ENCODE data around the gene DIP2A. TPM values are rescaled to one million over a fixed set of nuclear protein-coding genes. Genes with fewer than 3 reads are reported as not detected.

DIP2A gene
- total and polyA plus RNA-seq, 2 of the 13 experiments (the other 11 are each of a cell fraction or from before 2014, with no cell fraction given): 18.5 to 37.6 TPM

DNA sequence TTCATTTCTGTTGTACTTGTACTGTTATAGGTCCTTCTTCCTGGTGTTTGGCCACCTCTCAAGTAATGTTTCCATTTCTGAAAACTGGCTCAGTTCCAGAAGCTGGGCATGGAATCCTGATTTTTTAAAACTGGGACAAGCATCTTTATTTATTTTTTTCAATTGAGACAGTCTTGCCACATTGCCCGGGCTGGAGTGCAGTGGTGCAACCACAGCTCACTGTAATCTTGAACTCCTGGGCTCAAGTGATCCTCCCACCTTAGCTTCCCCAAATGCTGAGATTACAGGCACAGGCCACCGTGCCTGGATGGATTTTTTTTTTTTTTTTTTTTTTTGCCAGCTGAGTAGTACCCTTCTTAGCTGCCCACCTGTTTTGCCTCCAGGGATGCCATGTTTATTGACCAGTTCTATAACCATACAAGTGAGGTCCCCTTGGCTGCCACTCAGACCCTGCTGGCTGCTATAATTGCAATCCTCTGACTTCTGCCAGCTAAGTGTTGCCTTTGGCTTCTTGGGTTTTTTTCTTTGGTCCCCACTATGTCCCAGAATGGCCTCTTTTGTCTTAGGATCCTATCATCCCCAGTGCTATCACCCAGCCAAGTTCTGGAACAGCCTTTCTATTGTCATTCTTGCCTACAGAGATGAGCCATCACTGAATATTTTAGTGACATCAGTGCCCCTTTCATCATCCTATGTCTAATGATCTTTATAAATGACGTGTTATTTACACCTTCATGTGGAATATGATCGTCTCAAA is 3.9 kb upstream of the DIP2A start:
- Histone ChIP-seq H3K27ac (ENCODE audit: extremely low read length, insufficient read depth, low read length) (no peak overlapping the region), H4K20me1 (ENCODE audit: insufficient read depth, low read length) (no peaks in the 10 kb centered on the region), H2AFZ (ENCODE audit: low read length) (no peak overlapping the region), H3K4me2 (ENCODE audit: low read depth, low read length) (no peak overlapping the region), H3K79me2 (ENCODE audit: insufficient read depth, low read length) (peaks cover 22% of the 10 kb centered on the region), H3K9ac (ENCODE audit: insufficient read depth, low read depth, low read length) (no peak overlapping the region), H3K4me1 (ENCODE audit: insufficient read depth, low read length) (peaks cover 39% of the 10 kb centered on the region), H3K4me3 (replicated peaks in 1 of 3; ENCODE audit: insufficient read depth in 1 of 3, low read depth in 2 of 3, low read length in 3 of 3) (no peak overlapping the region), H3K9me3 (ENCODE audit: low read length) (no peaks in the 10 kb centered on the region), H3K36me3 (replicated peaks in 1 of 2; ENCODE audit: control insufficient read depth in 1 of 2, insufficient read depth in 2 of 2, low read length in 2 of 2) (peaks cover 0 to 3% of the 10 kb centered on the region in 2 experiments; a peak in 3 of 5 replicates), H3K27me3 (ENCODE audit: control insufficient read depth in 1 of 2, insufficient read depth in 2 of 2, low read length in 2 of 2) (no peaks in the 10 kb centered on the region; a peak in 1 of 5 replicates)
- no peak for FAIRE-seq
- no peak for TF ChIP-seq THAP11 (CRISPR knock-in tag; IDR thresholded peaks at IDR 0.05)
- TF ChIP-seq, protein P1, sequence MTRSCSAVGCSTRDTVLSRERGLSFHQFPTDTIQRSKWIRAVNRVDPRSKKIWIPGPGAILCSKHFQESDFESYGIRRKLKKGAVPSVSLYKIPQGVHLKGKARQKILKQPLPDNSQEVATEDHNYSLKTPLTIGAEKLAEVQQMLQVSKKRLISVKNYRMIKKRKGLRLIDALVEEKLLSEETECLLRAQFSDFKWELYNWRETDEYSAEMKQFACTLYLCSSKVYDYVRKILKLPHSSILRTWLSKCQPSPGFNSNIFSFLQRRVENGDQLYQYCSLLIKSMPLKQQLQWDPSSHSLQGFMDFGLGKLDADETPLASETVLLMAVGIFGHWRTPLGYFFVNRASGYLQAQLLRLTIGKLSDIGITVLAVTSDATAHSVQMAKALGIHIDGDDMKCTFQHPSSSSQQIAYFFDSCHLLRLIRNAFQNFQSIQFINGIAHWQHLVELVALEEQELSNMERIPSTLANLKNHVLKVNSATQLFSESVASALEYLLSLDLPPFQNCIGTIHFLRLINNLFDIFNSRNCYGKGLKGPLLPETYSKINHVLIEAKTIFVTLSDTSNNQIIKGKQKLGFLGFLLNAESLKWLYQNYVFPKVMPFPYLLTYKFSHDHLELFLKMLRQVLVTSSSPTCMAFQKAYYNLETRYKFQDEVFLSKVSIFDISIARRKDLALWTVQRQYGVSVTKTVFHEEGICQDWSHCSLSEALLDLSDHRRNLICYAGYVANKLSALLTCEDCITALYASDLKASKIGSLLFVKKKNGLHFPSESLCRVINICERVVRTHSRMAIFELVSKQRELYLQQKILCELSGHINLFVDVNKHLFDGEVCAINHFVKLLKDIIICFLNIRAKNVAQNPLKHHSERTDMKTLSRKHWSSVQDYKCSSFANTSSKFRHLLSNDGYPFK (CRISPR knock-in tag; IDR thresholded peaks at IDR 0.05; ENCODE audit: borderline replicate concordance): no peak
- TF ChIP-seq CC2D1A (CRISPR knock-in tag; IDR thresholded peaks at IDR 0.05): no peak
- TF ChIP-seq SP1 (IDR thresholded peaks at IDR 0.05): no peak
- no peak for TF ChIP-seq SP1 (CRISPR knock-in tag; IDR thresholded peaks at IDR 0.05)
- TF ChIP-seq, protein P2, sequence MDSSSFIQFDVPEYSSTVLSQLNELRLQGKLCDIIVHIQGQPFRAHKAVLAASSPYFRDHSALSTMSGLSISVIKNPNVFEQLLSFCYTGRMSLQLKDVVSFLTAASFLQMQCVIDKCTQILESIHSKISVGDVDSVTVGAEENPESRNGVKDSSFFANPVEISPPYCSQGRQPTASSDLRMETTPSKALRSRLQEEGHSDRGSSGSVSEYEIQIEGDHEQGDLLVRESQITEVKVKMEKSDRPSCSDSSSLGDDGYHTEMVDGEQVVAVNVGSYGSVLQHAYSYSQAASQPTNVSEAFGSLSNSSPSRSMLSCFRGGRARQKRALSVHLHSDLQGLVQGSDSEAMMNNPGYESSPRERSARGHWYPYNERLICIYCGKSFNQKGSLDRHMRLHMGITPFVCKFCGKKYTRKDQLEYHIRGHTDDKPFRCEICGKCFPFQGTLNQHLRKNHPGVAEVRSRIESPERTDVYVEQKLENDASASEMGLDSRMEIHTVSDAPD (CRISPR knock-in tag; IDR thresholded peaks at IDR 0.05): no peak
- TF ChIP-seq ZNF496 (CRISPR knock-in tag; IDR thresholded peaks at IDR 0.05; ENCODE audit: insufficient replicate concordance): no peak
- TF ChIP-seq ZFP37 (CRISPR knock-in tag; IDR thresholded peaks at IDR 0.05; ENCODE audit: borderline replicate concordance): no peak
- TF ChIP-seq, protein P3, sequence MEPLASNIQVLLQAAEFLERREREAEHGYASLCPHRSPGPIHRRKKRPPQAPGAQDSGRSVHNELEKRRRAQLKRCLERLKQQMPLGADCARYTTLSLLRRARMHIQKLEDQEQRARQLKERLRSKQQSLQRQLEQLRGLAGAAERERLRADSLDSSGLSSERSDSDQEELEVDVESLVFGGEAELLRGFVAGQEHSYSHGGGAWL (CRISPR knock-in tag; IDR thresholded peaks at IDR 0.05): no peak
- WGBS (ENCODE audit: low lambda C conversion rate): 94% methylated on average over 4 of the region's 4 CpGs
- ChIA-PET CTCF (ENCODE audit: low intra/inter-chr PET ratio, low total read pairs) (no interaction called here), POLR2A (no interaction called here)
- BruUV-seq (replicated peaks): no TSS peak
- intact Hi-C loops (cut with micrococcal nuclease; ENCODE audit: unreplicated experiment) (no loop called here), in situ Hi-C loops (cut with HindIII; ENCODE audit: extremely low pct_ligation_motif_present, low pct_unique_long_range_greater_than_20kb) (no loop called here)
- ATAC-seq: no peak
- no peak for DNase-seq (ENCODE audit: low spot score)

All from HepG2 (cell line).